Stomach smooth muscle (tissue), 2 donors: ENCODE results near the gene MRTFA.
"Not testable (repeated sequence)": the region's sequence is repeated elsewhere in the genome, so short reads cannot be mapped to it uniquely, and the experiment has no call there.

Source experiments
- H3K27ac ChIP-seq: one replicate; pipeline ENCODE4 v1.7.0; 2013; ENCODE audit warnings: mild to moderate bottlenecking, low read length, inconsistent platforms
- H3K27me3 ChIP-seq, 2 donors: one replicate each; pipeline ENCODE4 v1.7.0; 2013; ENCODE audit warnings: low read length in 2 of 2; ENCODE audit not compliant: insufficient read depth in 2 of 2, control insufficient read depth in 1 of 2
- H3K36me3 ChIP-seq, 2 donors: one replicate each; pipeline ENCODE4 v1.7.0; 2013; ENCODE audit warnings: low read length in 2 of 2; ENCODE audit not compliant: control insufficient read depth in 2 of 2, insufficient read depth in 2 of 2
- H3K4me1 ChIP-seq: one replicate; pipeline ENCODE4 v1.7.0; 2013; ENCODE audit warnings: low read length; ENCODE audit not compliant: control insufficient read depth, insufficient read depth
- H3K4me3 ChIP-seq, 2 donors: one replicate each; pipeline ENCODE4 v1.7.0; 2013; ENCODE audit warnings: low read length in 2 of 2
- H3K9ac ChIP-seq, 2 donors: one replicate each; pipeline ENCODE4 v1.7.0; 2013; ENCODE audit warnings: low read length in 2 of 2, mild to moderate bottlenecking in 1 of 2
- H3K9me3 ChIP-seq, 2 donors: one replicate each; pipeline ENCODE4 v1.7.0; 2013; ENCODE audit warnings: low read length in 2 of 2; ENCODE audit not compliant: control insufficient read depth in 2 of 2
- donor health status: healthy.
- donor health status: Pancreatic carcinoma.

MRTFA gene

DNA sequence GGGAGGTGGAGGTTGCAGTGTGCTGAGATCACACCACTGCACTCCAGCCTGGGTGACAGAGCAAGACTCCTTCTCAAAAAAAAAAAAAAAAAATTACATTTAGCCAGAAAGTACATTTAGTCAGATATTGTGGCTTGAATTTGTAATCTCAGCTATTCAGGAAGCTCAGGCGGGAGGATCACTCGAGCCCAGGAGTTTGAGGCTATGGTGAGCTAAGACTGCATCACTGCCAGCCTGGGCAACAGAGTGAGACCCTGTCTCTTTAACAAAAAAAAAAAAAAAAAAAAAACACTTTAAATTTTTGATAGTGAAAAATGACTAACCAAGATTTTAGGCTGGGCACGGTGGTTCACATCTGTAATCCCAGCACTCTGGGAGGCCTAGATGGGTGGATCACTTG is 27.3 kb downstream of the MRTFA start:
- Histone ChIP-seq H3K27me3 (no peaks in the 10 kb centered on the region), H3K27ac (no peak overlapping the region), H3K4me3 (no peak overlapping the region), H3K4me1 (peaks cover 6% of the 10 kb centered on the region), H3K9ac (no peak overlapping the region), H3K36me3 (no peaks in the 10 kb centered on the region), H3K9me3 (no peaks in the 10 kb centered on the region)

GRCh38 chr22:40607506-40607905 is 29.0 kb downstream of the MRTFA start:
- no peaks in the 10 kb centered on the region for H3K9me3 ChIP-seq

DNA sequence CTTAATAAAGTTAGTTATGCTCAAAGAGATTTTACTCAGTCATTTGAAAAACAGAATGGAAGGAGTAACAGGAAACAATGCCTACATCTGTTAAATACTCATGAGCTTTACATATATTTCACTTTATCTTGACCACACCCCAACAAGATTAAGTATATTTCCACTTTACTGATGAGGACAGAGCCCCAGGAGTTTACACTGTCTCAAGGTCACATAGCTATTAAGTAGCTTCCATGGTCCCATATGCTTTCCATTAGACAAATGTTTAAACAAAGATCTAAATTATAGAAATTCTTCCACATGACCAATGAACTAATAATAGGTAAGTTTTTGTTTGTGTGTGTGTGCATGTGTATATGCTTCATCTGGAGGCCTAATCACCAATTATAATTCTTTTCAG is 30.2 kb downstream of the MRTFA start:
- Histone ChIP-seq H3K4me3 (no peak overlapping the region), H3K9ac (no peak overlapping the region), H3K4me1 (peaks cover 3% of the 10 kb centered on the region), H3K9me3 (no peaks in the 10 kb centered on the region), H3K36me3 (no peaks in the 10 kb centered on the region), H3K27ac (no peak overlapping the region), H3K27me3 (no peaks in the 10 kb centered on the region)

More at GRCh38 chr22:40607506-40607905, 29.0 kb downstream of the MRTFA start:
- H3K4me3 ChIP-seq, result no peak overlapping the region
- no peak overlapping the region for H3K9ac ChIP-seq
- H3K36me3 ChIP-seq, result no peaks in the 10 kb centered on the region
- peaks cover 4% of the 10 kb centered on the region for H3K4me1 ChIP-seq
- no peaks in the 10 kb centered on the region for H3K27me3 ChIP-seq
- H3K27ac ChIP-seq, result no peak overlapping the region

DNA sequence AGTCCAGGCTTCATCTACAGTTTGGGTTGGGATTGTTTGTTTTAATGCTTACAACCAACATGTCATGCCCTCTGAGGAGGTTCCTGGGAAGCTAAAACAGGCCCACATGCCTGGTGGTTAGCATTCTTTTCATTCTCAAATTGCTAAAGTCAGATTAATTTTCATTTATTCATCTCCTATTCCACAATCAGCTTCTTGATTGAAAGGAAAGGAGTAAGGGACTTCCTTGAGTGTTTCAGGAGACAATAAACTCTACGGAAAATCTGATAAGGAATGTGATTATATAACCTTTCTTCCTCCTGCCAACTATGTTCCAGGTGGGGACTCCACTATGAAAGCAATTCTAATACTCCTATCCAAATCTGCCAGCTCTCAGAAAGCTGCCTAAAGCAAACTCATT is 30.8 kb downstream of the MRTFA start:
- Histone ChIP-seq H3K27ac (no peak overlapping the region), H3K4me1 (peaks cover 3% of the 10 kb centered on the region), H3K9me3 (no peaks in the 10 kb centered on the region), H3K27me3 (no peaks in the 10 kb centered on the region), H3K36me3 (no peaks in the 10 kb centered on the region), H3K9ac (no peak overlapping the region), H3K4me3 (no peak overlapping the region)

DNA sequence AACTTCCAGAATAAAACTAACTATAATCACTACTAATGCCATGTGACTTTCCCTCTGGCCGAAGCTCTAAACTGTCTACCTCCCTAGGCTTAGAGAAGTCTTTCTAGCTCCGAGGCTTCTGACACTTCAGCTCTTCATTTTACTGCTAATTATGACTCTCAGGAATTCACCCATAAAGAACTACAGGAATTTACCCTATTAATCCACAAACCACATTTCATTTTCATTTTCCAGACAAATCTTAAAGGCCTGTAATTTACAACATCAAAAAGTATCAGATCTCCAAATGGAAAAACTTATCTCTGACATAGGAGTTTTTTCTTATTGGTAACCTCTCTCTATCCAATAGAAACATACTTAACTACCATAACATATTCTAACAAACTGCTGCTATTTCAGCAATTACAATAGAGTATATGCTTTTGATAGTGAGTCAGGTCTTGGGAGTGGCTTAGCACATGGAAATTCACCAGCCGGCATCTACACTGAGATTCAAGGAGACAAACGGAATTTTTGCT is 33.4 kb downstream of the MRTFA start:
- H3K4me1 ChIP-seq, result peaks cover 3% of the 10 kb centered on the region
- no peak overlapping the region for H3K9ac ChIP-seq
- no peak overlapping the region for H3K27ac ChIP-seq
- no peaks in the 10 kb centered on the region for H3K27me3 ChIP-seq
- H3K36me3 ChIP-seq, result no peaks in the 10 kb centered on the region
- no peaks in the 10 kb centered on the region for H3K9me3 ChIP-seq
- no peak overlapping the region for H3K4me3 ChIP-seq

GRCh38 chr22:40602231-40602630 is 34.3 kb downstream of the MRTFA start:
- Histone ChIP-seq H3K36me3 (no peaks in the 10 kb centered on the region), H3K4me1 (peaks cover 3% of the 10 kb centered on the region)

DNA sequence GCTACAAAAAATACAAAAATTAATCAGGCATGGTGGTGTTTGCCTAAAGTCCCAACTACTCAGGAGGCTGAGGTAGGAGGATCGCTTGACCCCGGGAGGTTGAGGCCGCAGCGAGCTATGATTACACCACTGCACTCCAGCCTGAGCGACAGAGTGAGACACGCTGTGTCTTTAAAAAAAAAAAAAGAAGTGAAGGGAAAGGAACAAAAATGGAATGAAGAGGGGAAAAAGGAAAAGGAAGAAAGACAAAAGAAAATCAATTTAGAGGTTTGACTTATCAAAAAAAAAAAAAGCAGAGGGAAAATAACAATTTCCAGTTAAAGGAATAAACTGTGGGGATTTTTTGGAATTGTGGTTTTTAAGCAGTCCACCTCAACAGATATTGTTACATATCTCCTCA is 36.8 kb downstream of the MRTFA start:
- Histone ChIP-seq H3K27me3 (no peaks in the 10 kb centered on the region), H3K36me3 (no peaks in the 10 kb centered on the region), H3K9me3 (no peaks in the 10 kb centered on the region), H3K4me1 (no peaks in the 10 kb centered on the region), H3K4me3 (no peak overlapping the region), H3K27ac (no peak overlapping the region), H3K9ac (no peak overlapping the region)

More at GRCh38 chr22:40602231-40602630, 34.3 kb downstream of the MRTFA start:
- H3K27ac ChIP-seq, result no peak overlapping the region
- no peaks in the 10 kb centered on the region for H3K9me3 ChIP-seq
- no peaks in the 10 kb centered on the region for H3K27me3 ChIP-seq
- H3K9ac ChIP-seq, result no peak overlapping the region
- no peak overlapping the region for H3K4me3 ChIP-seq

- not testable (repeated sequence) for H3K4me1 ChIP-seq, H3K27me3 ChIP-seq
Measured at GRCh38 chr22:40598712-40599111, 37.8 kb downstream of the MRTFA start.

DNA sequence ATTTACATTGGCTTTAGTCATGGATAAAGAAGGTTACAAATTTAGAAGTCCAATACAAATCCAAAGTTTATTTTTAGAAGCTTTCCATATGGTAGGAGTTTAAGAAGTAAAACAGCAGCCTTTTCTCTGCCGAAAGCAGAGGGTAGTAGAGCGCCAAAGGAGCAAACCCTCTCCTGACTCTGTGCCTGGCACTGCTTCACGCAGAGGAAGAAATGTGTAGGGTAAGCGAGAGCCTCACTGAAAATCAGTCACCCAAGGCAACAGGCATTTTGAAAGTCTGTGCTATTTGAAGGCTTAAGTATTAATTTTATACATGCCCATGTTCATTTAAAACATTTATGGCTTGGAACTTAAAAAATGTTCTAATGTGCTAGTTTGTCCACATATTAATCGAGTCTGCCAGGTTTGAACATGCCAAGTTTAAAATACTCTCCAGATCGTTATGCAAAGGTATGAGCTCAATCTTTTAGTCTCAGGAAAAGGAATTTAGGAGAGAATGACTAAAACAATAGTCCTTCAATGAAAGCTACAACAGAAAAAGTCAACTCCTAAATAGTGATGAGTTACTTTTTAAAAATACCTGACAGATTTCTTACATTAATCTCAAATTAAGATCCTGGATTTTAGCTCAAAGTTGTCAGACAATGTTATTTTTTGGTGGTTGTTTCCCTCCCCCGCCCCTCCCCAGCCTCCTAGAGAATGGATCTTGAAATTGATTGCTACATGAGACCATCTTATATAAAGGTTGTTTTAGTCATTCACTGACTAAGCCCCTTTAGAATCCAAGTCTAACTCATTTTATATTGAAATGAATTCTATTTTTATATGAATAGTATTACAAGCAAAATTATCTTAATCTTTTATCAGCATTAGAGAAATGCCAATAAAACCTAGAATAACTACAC is 38.7 kb downstream of the MRTFA start:
- Histone ChIP-seq H3K9me3 (no peaks in the 10 kb centered on the region), H3K27me3 (no peaks in the 10 kb centered on the region), H3K27ac (no peak overlapping the region), H3K4me3 (peak overlapping the region in 1 of 2 donors; percentile 23), H3K4me1 (peaks cover 4% of the 10 kb centered on the region), H3K36me3 (no peaks in the 10 kb centered on the region), H3K9ac (no peak overlapping the region)

More at GRCh38 chr22:40598712-40599111, 37.8 kb downstream of the MRTFA start:
- H3K36me3 ChIP-seq, H3K4me3 ChIP-seq, H3K9me3 ChIP-seq, H3K9ac ChIP-seq, H3K27ac ChIP-seq: not testable (repeated sequence)

GRCh38 chr22:40595497-40596234 is 40.9 kb downstream of the MRTFA start:
- Histone ChIP-seq H3K4me1 (peaks cover 4% of the 10 kb centered on the region), H3K36me3 (no peaks in the 10 kb centered on the region), H3K4me3 (no peak overlapping the region), H3K27me3 (no peaks in the 10 kb centered on the region), H3K9me3 (no peaks in the 10 kb centered on the region), H3K27ac (no peak overlapping the region), H3K9ac (no peak overlapping the region)
